Osteoblast (primary cell): ENCODE results near the gene RAD51B. TPM values are rescaled to one million over a fixed set of nuclear protein-coding genes. Genes with fewer than 3 reads are reported as not detected.
A peak's percentile ranks its signal among the peaks of the same experiment; 100 is the strongest.

Experiments used
- DNase-seq: peaks from one replicate; pipeline ENCODE4 v3.0.0; 2011; ENCODE audit warnings: low spot score, mixed read lengths; ENCODE audit not compliant: insufficient read length; ENCODE audit errors: missing footprints
- H2AFZ ChIP-seq: 2 replicates; pipeline ENCODE4 v1.6.0; 2011; ENCODE audit warnings: mild to moderate bottlenecking, low read length
- H3K27ac ChIP-seq: 2 replicates; pipeline ENCODE4 v1.5.1; 2011; ENCODE audit warnings: mild to moderate bottlenecking, low read depth, low read length, moderate library complexity
- H3K27me3 ChIP-seq: 2 replicates; pipeline ENCODE4 v1.6.0; 2012; ENCODE audit warnings: mild to moderate bottlenecking, control low read depth, inconsistent platforms, low read length, moderate library complexity; ENCODE audit not compliant: insufficient read depth
- H3K36me3 ChIP-seq: 2 replicates; pipeline ENCODE4 v1.5.1; 2011; ENCODE audit warnings: mild to moderate bottlenecking, low read length, control low read depth, moderate library complexity; ENCODE audit not compliant: insufficient read depth
- H3K4me1 ChIP-seq: 2 replicates; pipeline ENCODE4 v1.5.1; 2011; ENCODE audit warnings: mild to moderate bottlenecking, low read length, control low read depth, moderate library complexity; ENCODE audit not compliant: insufficient read depth
- H3K4me2 ChIP-seq: 2 replicates; pipeline ENCODE4 v1.6.0; 2011; ENCODE audit warnings: mild to moderate bottlenecking, low read length; ENCODE audit not compliant: insufficient read depth
- H3K4me3 ChIP-seq: fragments of 200-600 bp; sonication (generic); 3 replicates; pipeline ENCODE4 v1.5.1; 2012; ENCODE audit warnings: mild to moderate bottlenecking, low read length, inconsistent platforms; ENCODE audit not compliant: insufficient read depth
- H3K79me2 ChIP-seq: 2 replicates; pipeline ENCODE4 v1.6.0; 2012; ENCODE audit warnings: mild to moderate bottlenecking, low read length, control low read depth, inconsistent platforms; ENCODE audit not compliant: insufficient read depth
- H3K9me3 ChIP-seq: 2 replicates; pipeline ENCODE4 v1.5.1; 2011; ENCODE audit warnings: low read depth, low read length, control low read depth
- H4K20me1 ChIP-seq: 2 replicates; pipeline ENCODE4 v1.6.0; 2012; ENCODE audit warnings: mild to moderate bottlenecking, low read length, control low read depth; ENCODE audit not compliant: insufficient read depth
- total RNA-seq: library from RNA; depleted of rRNA; stranded (reverse); fragments of >200 nt; gene quantifications from 2 replicates; pipeline ENCODE4 v1.2.3, GENCODE V29; 2012
- TF ChIP-seq, protein P1 (sequence below): IDR thresholded peaks from 2 replicates; pipeline ENCODE4 v1.5.1; 2011; ENCODE audit warnings: mild to moderate bottlenecking, low read depth, low read length, moderate library complexity; ENCODE audit errors: extremely low read depth

RAD51B gene
- total RNA-seq, 1 donor = 13.8 TPM

GRCh38 chr14:68148763-68149162, 329.2 kb downstream of the RAD51B start:
- Histone ChIP-seq H2AFZ (no peak overlapping the region), H4K20me1 (no peaks in the 10 kb centered on the region), H3K4me1 (peaks cover 32% of the 10 kb centered on the region), H3K4me2 (no peak overlapping the region), H3K9me3 (no peaks in the 10 kb centered on the region), H3K4me3 (no peak overlapping the region), H3K36me3 (no peaks in the 10 kb centered on the region), H3K27ac (no peak overlapping the region), H3K27me3 (no peaks in the 10 kb centered on the region), H3K79me2 (no peaks in the 10 kb centered on the region)
- TF ChIP-seq, protein P1, sequence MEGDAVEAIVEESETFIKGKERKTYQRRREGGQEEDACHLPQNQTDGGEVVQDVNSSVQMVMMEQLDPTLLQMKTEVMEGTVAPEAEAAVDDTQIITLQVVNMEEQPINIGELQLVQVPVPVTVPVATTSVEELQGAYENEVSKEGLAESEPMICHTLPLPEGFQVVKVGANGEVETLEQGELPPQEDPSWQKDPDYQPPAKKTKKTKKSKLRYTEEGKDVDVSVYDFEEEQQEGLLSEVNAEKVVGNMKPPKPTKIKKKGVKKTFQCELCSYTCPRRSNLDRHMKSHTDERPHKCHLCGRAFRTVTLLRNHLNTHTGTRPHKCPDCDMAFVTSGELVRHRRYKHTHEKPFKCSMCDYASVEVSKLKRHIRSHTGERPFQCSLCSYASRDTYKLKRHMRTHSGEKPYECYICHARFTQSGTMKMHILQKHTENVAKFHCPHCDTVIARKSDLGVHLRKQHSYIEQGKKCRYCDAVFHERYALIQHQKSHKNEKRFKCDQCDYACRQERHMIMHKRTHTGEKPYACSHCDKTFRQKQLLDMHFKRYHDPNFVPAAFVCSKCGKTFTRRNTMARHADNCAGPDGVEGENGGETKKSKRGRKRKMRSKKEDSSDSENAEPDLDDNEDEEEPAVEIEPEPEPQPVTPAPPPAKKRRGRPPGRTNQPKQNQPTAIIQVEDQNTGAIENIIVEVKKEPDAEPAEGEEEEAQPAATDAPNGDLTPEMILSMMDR = no peak
- no peak for DNase-seq

DNA sequence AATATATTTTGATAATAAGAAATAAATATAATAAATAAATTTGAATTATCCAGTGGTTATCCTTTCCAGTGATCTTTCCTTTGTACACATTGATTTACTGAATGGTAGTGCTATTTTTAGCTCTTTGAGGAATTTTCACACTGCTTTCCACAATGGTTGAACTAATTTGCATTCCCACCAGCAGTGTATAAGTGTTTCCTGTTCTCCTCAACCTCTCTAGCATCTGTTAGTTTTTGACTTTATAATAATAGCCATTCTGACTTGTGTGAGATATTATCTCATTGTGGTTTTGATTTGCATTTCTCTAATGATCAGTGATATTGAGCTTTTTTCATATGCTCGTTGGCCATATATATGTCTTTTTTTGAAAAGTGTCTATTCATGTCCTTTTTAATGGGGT, 333.7 kb downstream of the RAD51B start:
- no peak overlapping the region for H3K4me3 ChIP-seq
- no peaks in the 10 kb centered on the region for H3K9me3 ChIP-seq
- H3K27ac ChIP-seq = no peak overlapping the region
- no peak for DNase-seq
- H3K27me3 ChIP-seq = no peaks in the 10 kb centered on the region
- TF ChIP-seq, protein P1 = no peak
- H3K36me3 ChIP-seq = no peaks in the 10 kb centered on the region
- no peak overlapping the region for H3K4me2 ChIP-seq
- no peak overlapping the region for H2AFZ ChIP-seq
- no peaks in the 10 kb centered on the region for H4K20me1 ChIP-seq
- H3K4me1 ChIP-seq = peaks cover 5% of the 10 kb centered on the region
- no peaks in the 10 kb centered on the region for H3K79me2 ChIP-seq

DNA sequence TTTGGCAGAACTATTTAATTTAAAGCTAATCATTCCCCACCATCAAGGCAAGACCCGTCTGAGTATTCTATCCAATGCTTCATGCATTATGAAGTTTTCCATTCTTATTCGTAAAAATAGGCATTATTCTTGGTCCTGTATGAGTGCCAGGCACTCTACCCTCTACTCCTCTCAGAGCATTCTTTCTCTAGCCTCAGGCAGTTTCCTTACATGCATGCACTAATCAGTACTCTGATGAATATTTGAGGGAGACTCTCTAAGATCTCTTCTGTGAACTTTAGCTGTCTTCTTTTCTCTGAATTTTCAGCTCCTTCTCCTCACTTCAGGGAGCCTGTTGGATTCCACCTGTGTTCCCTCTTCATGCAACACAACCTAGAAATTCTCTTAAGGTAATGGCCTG, 334.7 kb downstream of the RAD51B start:
- Histone ChIP-seq H3K9me3 (no peaks in the 10 kb centered on the region), H3K27me3 (no peaks in the 10 kb centered on the region), H3K36me3 (no peaks in the 10 kb centered on the region), H3K4me3 (no peak overlapping the region), H3K4me1 (peaks cover 5% of the 10 kb centered on the region), H3K4me2 (no peak overlapping the region), H4K20me1 (no peaks in the 10 kb centered on the region), H2AFZ (no peak overlapping the region), H3K27ac (no peak overlapping the region), H3K79me2 (no peaks in the 10 kb centered on the region)
- DNase-seq = peak; percentile 13
- TF ChIP-seq, protein P1 = no peak

DNA sequence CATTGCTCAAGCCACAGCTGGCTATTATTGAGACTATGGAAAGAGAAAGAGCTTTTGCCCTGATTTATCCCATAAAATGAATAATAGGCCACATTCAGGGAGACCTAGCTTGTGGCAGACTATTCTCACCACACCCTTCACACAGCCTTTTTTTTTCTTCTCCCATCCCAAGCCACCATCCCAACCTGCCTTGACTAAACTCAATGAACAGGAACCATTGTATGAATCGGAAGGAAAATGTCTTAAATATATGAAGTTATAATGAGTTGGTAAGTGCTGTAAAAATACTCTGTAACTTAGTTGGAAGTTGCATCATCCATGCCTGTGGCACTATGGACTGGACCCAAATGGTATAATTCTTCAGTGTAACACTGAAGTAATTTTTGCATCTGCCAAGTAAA, 338.4 kb downstream of the RAD51B start:
- Histone ChIP-seq H3K36me3 (no peaks in the 10 kb centered on the region), H3K27ac (no peak overlapping the region), H3K27me3 (no peaks in the 10 kb centered on the region), H3K9me3 (no peaks in the 10 kb centered on the region), H3K4me3 (no peak overlapping the region), H3K79me2 (no peaks in the 10 kb centered on the region), H3K4me2 (peak overlapping the region; percentile 6), H4K20me1 (no peaks in the 10 kb centered on the region), H3K4me1 (peaks cover 5% of the 10 kb centered on the region), H2AFZ (peak overlapping the region; percentile 27)
- no peak for DNase-seq
- TF ChIP-seq, protein P1 = no peak
